Central memory CD4-positive, alpha-beta T cell (primary cell): ENCODE data around the gene NFATC3.

Experiments used
- DNase-seq: peaks from one replicate; pipeline ENCODE4 v3.0.0; 2022

NFATC3 gene

DNA sequence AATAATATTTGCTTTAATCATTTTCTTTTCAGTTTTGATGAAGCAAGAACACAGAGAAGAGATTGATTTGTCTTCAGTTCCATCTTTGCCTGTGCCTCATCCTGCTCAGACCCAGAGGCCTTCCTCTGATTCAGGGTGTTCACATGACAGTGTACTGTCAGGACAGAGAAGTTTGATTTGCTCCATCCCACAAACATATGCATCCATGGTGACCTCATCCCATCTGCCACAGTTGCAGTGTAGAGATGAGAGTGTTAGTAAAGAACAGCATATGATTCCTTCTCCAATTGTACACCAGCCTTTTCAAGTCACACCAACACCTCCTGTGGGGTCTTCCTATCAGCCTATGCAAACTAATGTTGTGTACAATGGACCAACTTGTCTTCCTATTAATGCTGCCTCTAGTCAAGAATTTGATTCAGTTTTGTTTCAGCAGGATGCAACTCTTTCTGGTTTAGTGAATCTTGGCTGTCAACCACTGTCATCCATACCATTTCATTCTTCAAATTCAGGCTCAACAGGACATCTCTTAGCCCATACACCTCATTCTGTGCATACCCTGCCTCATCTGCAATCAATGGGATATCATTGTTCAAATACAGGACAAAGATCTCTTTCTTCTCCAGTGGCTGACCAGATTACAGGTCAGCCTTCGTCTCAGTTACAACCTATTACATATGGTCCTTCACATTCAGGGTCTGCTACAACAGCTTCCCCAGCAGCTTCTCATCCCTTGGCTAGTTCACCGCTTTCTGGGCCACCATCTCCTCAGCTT lies 105.8 kb downstream of the NFATC3 start:
- DNase-seq, result no peak

- DNase-seq, result no peak
Observed at GRCh38 chr16:68194251-68194650, 109.1 kb downstream of the NFATC3 start.

DNA sequence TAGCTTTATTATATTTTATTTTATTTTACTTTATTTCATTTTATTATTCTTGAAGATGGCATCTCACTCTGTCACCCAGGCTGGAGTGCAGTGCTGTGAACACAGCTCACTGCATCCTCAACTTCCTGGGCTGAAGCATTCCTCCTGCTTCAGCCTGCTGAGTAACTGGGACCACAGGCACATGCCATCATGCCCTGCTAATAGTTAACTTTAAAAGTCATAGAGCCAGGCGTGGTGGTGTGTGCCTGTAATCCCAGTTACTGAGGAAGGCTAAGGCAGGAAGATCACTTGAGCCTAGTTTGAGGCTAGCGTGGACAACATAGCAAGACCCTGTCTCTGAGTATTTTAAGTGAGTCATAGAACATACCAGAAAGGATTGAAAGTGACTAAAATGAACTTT lies 112.1 kb downstream of the NFATC3 start:
- DNase-seq, result no peak

GRCh38 chr16:68200088-68200783 lies 115.1 kb downstream of the NFATC3 start:
- DNase-seq, result no peak

DNA sequence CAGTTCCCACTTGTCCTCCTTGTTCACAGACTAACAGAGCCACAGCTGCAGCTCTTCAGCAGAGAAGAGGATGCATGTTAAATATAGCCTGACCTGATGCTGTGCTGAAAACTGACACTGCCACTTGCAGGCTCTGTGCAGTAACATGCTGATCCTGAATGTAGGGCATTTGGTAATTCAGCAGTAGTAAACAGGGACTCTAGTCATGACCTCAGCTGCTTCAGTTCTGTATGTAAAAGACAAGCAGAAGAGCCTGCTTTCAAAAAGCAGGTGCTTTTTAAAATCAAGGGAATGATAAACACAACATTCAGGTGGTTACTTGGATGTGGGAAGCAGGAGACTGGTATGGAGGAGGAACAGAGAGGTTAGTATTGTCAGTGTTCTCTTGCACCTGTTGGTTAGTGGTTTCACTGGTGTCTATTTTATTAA lies 116.9 kb downstream of the NFATC3 start:
- no peak for DNase-seq

GRCh38 chr16:68206245-68206644 lies 121.1 kb downstream of the NFATC3 start:
- no peak for DNase-seq

- no peak for DNase-seq
Observed at GRCh38 chr16:68214726-68215125, 129.6 kb downstream of the NFATC3 start.

DNA sequence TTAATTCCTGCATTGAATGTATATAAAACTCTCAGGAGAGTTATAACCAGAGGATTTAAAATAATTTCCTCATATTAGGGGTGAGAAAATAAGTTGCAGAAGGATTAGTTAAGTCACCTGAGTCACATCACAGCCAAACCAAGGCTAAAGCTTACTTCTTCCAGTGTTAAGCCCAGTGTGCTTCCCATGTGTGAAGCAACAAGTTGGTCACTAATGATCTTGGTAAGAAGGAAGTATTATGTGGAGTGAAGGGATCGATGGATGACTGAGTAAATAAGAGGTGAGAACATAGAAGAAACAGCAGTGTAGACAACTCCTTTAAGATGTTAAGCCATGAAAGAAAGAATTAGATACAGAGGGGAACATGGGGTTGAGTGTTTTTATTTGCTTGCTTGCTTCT lies 130.1 kb downstream of the NFATC3 start:
- no peak for DNase-seq

GRCh38 chr16:68216240-68216639 lies 131.1 kb downstream of the NFATC3 start:
- no peak for DNase-seq

DNA sequence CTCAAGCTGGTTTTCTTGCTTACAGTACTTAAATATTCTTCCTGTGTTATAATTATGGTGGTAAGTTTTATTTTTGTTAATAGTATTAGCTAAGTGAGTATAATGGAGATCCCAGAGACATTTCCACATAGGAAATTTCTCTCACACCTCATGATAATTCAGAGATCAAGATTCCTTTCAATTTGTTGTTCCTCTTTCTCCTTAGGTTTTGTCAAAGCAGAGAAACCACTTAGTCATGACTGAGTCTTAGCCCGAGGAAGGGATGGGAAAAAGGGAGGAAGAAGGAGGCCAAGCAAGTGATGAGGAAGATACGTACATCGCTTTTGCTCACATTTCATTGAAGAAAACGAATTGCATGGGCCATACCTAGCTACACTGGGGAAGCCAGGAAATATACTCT lies 132.3 kb downstream of the NFATC3 start:
- DNase-seq, result no peak

- no peak for DNase-seq
Observed at GRCh38 chr16:68219725-68220351, 134.7 kb downstream of the NFATC3 start.

- DNase-seq, result no peak
Observed at GRCh38 chr16:68223072-68223471, 137.9 kb downstream of the NFATC3 start.

GRCh38 chr16:68226116-68226515 lies 140.9 kb downstream of the NFATC3 start:
- no peak for DNase-seq

DNA sequence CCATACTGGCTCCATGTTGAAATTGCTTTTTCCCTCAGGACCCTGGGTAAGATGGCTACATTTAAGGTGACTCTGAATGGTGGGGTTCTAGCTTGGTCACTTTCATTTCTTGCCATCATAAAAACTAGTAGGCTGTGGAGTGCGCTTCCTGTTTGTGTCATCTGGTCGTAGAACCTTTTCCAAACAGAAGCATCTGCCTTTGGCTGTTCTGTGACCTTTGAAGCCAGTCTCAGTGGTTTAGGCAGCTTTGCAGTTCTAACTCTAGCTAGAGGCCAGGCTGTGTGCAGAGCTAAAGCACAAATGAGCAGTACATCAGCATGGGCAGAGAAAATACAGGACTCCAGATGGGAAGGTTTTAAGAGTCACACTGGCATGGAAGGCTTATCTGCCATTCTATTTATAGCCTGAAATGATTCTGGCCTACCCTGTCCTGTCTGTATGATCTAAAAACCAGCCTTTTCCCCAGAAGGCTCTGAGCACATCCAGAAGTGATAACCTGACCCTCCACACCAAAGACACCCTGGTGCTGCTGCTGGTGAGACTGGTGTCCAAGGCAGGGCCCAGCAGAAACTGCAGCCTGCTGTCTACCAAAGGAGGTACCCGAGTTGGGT lies 142.1 kb downstream of the NFATC3 start:
- DNase-seq, result no peak

DNA sequence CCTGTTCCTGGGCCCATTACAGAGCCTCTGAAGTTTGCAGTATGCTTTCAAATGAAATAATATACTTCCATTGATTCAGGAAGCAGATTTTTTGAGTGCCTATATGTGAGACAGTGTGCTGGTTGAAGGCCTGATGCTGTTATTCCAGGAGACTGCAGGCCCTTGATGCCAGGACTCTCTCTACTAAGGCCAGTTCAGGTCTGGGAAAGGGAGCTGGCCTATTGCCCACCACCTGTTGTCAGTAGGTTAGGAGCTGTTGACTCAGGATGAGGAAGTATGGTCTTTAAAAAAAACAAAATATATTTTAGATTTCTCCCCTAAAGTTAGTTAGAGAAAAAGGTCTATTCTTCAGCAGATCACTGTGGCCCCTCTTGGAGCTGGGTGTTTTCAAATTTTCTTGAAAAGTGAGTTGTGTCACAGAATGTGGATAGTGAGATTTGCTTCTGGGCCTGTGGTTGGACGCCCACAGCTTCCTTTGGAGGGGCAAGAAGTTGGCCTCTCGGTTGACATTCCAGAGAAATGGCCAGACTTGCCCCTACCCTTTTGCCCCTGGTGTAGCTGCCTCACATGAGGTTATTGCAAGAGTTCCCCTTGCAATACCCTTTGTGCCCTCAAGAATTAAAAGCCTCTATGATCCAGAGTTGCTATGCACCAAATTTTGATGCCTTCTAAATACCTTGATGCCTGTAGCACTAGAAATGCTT lies 142.8 kb downstream of the NFATC3 start:
- no peak for DNase-seq

- DNase-seq, result no peak
Observed at GRCh38 chr16:68228652-68229051, 143.5 kb downstream of the NFATC3 start.

GRCh38 chr16:68229431-68230175 lies 144.4 kb downstream of the NFATC3 start:
- peak; percentile 47 for DNase-seq

GRCh38 chr16:68230176-68230571 lies 145.0 kb downstream of the NFATC3 start:
- DNase-seq, result no peak

- DNase-seq, result no peak
Observed at GRCh38 chr16:68230956-68231355, 145.8 kb downstream of the NFATC3 start.

DNA sequence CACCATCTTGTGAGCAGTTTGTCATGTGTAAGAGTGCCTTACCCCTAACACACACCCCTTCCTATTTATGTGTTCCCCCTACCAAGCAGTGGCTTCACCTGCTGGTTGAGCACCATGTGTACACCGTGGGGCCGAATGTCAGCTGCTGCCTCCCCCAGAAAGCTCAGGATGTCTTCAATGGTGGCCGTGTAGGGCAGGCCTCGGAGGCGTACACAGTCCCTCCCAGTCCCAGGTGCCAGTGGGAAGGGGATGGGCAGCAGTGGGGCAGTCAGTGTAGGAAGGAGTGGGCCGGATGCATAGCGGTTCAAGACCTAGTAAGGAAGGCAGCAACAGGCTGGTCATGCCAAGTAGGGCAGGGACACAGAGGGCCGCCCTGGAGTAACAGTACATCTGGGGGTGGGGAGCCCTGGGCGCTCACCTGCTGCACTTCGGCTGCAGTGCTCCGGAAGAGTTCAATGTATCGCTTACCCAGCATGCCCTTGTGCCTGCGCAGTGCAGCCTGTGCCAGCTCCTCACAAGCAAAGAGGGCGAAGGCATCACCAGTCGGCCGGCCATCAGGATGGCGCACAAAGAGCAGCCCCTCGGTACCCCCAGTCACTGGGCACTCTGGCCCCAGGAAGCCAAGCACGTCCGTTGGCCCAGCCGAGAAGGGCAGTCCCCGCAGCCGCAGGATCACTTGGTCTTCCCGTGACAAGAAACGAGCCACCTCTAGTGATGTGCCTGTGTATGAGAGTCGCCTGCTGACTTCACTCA lies 146.4 kb downstream of the NFATC3 start:
- DNase-seq, result no peak

- no peak for DNase-seq
Observed at GRCh38 chr16:68232335-68232734, 147.2 kb downstream of the NFATC3 start.
